OCI-LY1 (cell line): ENCODE measurements around the gene CAPZA1.
A peak's percentile ranks its signal among the peaks of the same experiment; 100 is the strongest.

ENCODE experiments used
- H2AFZ ChIP-seq: fragments of 200-600 bp; sonication (generic), shearing (Covaris generic); 2 replicates; pipeline ENCODE4 v1.6.0; 2014; ENCODE audit warnings: antibody characterized with exemption, mild to moderate bottlenecking, low read length
- H3F3A ChIP-seq: fragments of 200-600 bp; sonication (generic), shearing (Covaris generic); 2 replicates; pipeline ENCODE4 v1.6.0; 2014; ENCODE audit warnings: mild to moderate bottlenecking, antibody characterized with exemption, low read length, moderate library complexity; ENCODE audit not compliant: insufficient read depth
- H3K27ac ChIP-seq: fragments of 200-600 bp; sonication (generic); 2 replicates; pipeline ENCODE4 v1.5.1; 2014; ENCODE audit warnings: low read length, mixed run types, mild to moderate bottlenecking, low read depth; ENCODE audit not compliant: poor library complexity, severe bottlenecking
- H3K27me3 ChIP-seq: fragments of 200-600 bp; sonication (generic); 2 replicates; pipeline ENCODE4 v1.6.0; 2014; ENCODE audit warnings: antibody characterized with exemption, mild to moderate bottlenecking, low read length, moderate library complexity; ENCODE audit not compliant: insufficient read depth
- H3K36me3 ChIP-seq: fragments of 200-600 bp; sonication (generic); 2 replicates; pipeline ENCODE4 v1.6.1; 2014; ENCODE audit warnings: mild to moderate bottlenecking, antibody characterized with exemption, low read length, moderate library complexity, mixed read lengths; ENCODE audit not compliant: insufficient read depth
- H3K4me1 ChIP-seq: fragments of 200-600 bp; sonication (generic); 2 replicates; pipeline ENCODE4 v1.5.1; 2014; ENCODE audit warnings: mild to moderate bottlenecking, low read length, moderate library complexity; ENCODE audit not compliant: insufficient read depth, severe bottlenecking
- H3K4me2 ChIP-seq: fragments of 200-600 bp; sonication (generic), shearing (Covaris generic); 2 replicates; pipeline ENCODE4 v1.6.1; 2014; ENCODE audit warnings: low read length
- H3K4me3 ChIP-seq: fragments of 200-600 bp; sonication (generic); 2 replicates; pipeline ENCODE4 v1.5.1; 2014; ENCODE audit warnings: low read length, low read depth, mild to moderate bottlenecking, mixed read lengths; ENCODE audit not compliant: poor library complexity, severe bottlenecking
- H3K79me2 ChIP-seq: fragments of 200-600 bp; shearing (Covaris generic); 2 replicates; pipeline ENCODE4 v1.6.1; 2016; ENCODE audit warnings: mixed run types, low read length, mixed read lengths; ENCODE audit not compliant: insufficient read depth
- H3K9ac ChIP-seq: fragments of 200-600 bp; sonication (generic), shearing (Covaris generic); 2 replicates; pipeline ENCODE4 v1.6.1; 2014; ENCODE audit warnings: mild to moderate bottlenecking, low read length, mixed read lengths
- H3K9me2 ChIP-seq: fragments of 200-600 bp; sonication (generic), shearing (Covaris generic); 2 replicates; pipeline ENCODE4 v1.6.1; 2014; ENCODE audit warnings: low read depth, mild to moderate bottlenecking, low read length, mixed read lengths
- H3K9me3 ChIP-seq: fragments of 200-600 bp; shearing (Covaris generic); 2 replicates; pipeline ENCODE4 v1.6.1; 2014; ENCODE audit warnings: low read length, mixed read lengths
- H4K20me1 ChIP-seq: fragments of 200-600 bp; sonication (generic), shearing (Covaris generic); 2 replicates; pipeline ENCODE4 v1.6.0; 2016; ENCODE audit warnings: mild to moderate bottlenecking, low read length; ENCODE audit not compliant: insufficient read depth
- EZH2 ChIP-seq: fragments of 200-600 bp; sonication (generic), shearing (Covaris generic); IDR thresholded peaks from 2 replicates; pipeline ENCODE4 v1.8.0; 2017; ENCODE audit warnings: borderline replicate concordance, mixed run types, mild to moderate bottlenecking, antibody characterized with exemption, low read length, moderate library complexity, mixed read lengths
- TF ChIP-seq, protein P1 (sequence below): fragments of 200-600 bp; sonication (generic), shearing (Covaris generic); IDR thresholded peaks from 2 replicates; pipeline ENCODE4 v1.5.1; 2017; ENCODE audit warnings: mild to moderate bottlenecking, antibody characterized with exemption, low read length, moderate library complexity, mixed read lengths

Gene CAPZA1

GRCh38 chr1:112700290-112701226 is 80.9 kb downstream of the CAPZA1 start:
- Histone ChIP-seq H3K9ac (peak overlapping the region; percentile 23; the same call in 1 of the 2 replicates), H2AFZ (no peak overlapping the region), H3K9me3 (no peaks in the 10 kb centered on the region), H3K27ac (peak overlapping the region; percentile 65), H3K4me2 (peak overlapping the region; percentile 58), H3K9me2 (no peaks in the 10 kb centered on the region), H3K27me3 (no peaks in the 10 kb centered on the region), H3K36me3 (peaks cover 6% of the 10 kb centered on the region; the same call in 1 of the 2 replicates), H4K20me1 (no peaks in the 10 kb centered on the region), H3K4me1 (peaks cover 24% of the 10 kb centered on the region), H3F3A (no peaks in the 10 kb centered on the region), H3K4me3 (no peak overlapping the region), H3K79me2 (no peaks in the 10 kb centered on the region)
- no peak for TF ChIP-seq EZH2
- TF ChIP-seq, protein P1, sequence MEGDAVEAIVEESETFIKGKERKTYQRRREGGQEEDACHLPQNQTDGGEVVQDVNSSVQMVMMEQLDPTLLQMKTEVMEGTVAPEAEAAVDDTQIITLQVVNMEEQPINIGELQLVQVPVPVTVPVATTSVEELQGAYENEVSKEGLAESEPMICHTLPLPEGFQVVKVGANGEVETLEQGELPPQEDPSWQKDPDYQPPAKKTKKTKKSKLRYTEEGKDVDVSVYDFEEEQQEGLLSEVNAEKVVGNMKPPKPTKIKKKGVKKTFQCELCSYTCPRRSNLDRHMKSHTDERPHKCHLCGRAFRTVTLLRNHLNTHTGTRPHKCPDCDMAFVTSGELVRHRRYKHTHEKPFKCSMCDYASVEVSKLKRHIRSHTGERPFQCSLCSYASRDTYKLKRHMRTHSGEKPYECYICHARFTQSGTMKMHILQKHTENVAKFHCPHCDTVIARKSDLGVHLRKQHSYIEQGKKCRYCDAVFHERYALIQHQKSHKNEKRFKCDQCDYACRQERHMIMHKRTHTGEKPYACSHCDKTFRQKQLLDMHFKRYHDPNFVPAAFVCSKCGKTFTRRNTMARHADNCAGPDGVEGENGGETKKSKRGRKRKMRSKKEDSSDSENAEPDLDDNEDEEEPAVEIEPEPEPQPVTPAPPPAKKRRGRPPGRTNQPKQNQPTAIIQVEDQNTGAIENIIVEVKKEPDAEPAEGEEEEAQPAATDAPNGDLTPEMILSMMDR = no peak

DNA sequence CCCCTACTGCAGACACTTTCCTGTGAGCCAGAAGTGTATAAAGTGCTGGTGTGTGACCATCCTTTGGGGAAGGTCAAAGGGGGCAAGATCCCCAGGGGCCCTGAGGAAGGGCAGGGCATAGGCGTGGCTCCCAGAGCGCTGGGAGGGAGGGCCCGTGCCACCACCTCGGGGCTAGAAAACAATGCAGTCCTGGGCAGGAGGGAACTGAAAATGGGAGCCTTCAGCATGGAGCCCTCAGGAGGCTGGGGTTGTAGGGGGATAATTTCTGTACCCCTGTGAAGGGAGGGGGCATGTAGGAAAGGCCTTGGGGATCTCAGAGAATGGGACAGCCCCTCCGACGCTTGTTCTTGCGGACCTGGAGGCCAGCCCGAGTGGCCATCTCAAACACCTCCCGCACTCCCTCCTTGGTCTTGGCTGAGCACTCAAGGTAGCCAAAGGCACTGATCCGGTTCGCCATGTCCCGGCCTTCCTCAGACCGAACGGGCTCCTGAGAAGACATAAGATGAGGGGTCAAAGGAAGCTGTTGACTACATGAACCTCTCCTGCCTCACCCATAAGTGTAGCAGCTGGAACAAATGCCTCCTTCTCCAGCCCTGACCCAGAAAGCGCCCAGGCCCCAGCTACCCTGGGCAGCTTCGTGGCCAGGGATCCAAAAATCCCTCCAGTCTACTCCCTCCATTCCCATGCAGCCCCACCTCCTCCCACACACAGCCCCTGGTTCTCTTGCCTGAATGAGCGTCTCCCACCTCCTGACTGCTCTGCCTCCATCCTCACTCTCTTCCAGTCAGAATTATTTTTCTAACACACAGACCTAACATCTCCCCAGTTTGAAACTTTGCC is 81.8 kb downstream of the CAPZA1 start:
- no peaks in the 10 kb centered on the region for H3K9me2 ChIP-seq
- peaks cover 30% of the 10 kb centered on the region for H3K4me1 ChIP-seq
- no peak overlapping the region for H3K27ac ChIP-seq
- no peaks in the 10 kb centered on the region for H3K79me2 ChIP-seq
- no peaks in the 10 kb centered on the region for H3K9me3 ChIP-seq
- H3K4me3 ChIP-seq = no peak overlapping the region
- TF ChIP-seq, protein P1 = no peak
- TF ChIP-seq EZH2 = no peak
- H3F3A ChIP-seq = no peaks in the 10 kb centered on the region
- H2AFZ ChIP-seq = no peak overlapping the region
- H3K4me2 ChIP-seq = no peak overlapping the region
- no peak overlapping the region for H3K9ac ChIP-seq
- H3K36me3 ChIP-seq = peaks cover 6% of the 10 kb centered on the region; the same call in 1 of the 2 replicates
- H3K27me3 ChIP-seq = no peaks in the 10 kb centered on the region
- no peaks in the 10 kb centered on the region for H4K20me1 ChIP-seq

GRCh38 chr1:112702067-112702395 is 82.4 kb downstream of the CAPZA1 start:
- no peak overlapping the region for H3K4me3 ChIP-seq
- no peak for TF ChIP-seq EZH2
- TF ChIP-seq, protein P1 = no peak
- peaks cover 33% of the 10 kb centered on the region for H3K4me1 ChIP-seq
- no peak overlapping the region for H3K9ac ChIP-seq
- no peaks in the 10 kb centered on the region for H3K79me2 ChIP-seq
- no peak overlapping the region for H3K4me2 ChIP-seq
- no peaks in the 10 kb centered on the region for H3F3A ChIP-seq
- peaks cover 6% of the 10 kb centered on the region; the same call in 1 of the 2 replicates for H3K36me3 ChIP-seq
- H2AFZ ChIP-seq = no peak overlapping the region
- H3K9me3 ChIP-seq = no peaks in the 10 kb centered on the region
- no peaks in the 10 kb centered on the region for H4K20me1 ChIP-seq
- H3K9me2 ChIP-seq = no peaks in the 10 kb centered on the region
- no peaks in the 10 kb centered on the region for H3K27me3 ChIP-seq
- no peak overlapping the region for H3K27ac ChIP-seq
